Heart left ventricle (tissue), 13 donors: Measurements from ENCODE around the gene SSPN.

Experiments
- POLR2A ChIP-seq, 2 donors: fragments of 450-650 bp; IDR thresholded peaks; one replicate each; pipeline ENCODE4 v1.6.1; 2017; ENCODE audit warnings: antibody characterized with exemption in 2 of 2, mild to moderate bottlenecking in 2 of 2, moderate library complexity in 2 of 2
- TF ChIP-seq, protein P1 (sequence below), 12 donors: fragments of 200-600 bp; sonication (generic) in 4 of 12; IDR thresholded peaks; one replicate each; pipeline versions ENCODE4 v1.5.0 to v1.8.0; 2018 to 2022; ENCODE audit warnings: antibody characterized with exemption in 12 of 12, mild to moderate bottlenecking in 5 of 12
- donor health status: ischemic (EF 13 %, LVEDD 7.1; RV severe dilation, severe dysfunction).
- donor health status: DM: no; HTN: yes; CAD: no.
- donor health status: DM: no; HTN: no; CAD: no.
- donor health status: ischemic (EF 25% LVEDD 6.9; RV normal size, moderate dysfunction).
- donor health status: ischemic (EF 25% LVEDD 5.7; RV mildly dilated, moderate dysfunction).
- donor health status: ischemic (EF 35%, LVEDD 5.7; RV mildly dilated, moderate dysfunction).
- donor health status: nonischemic (EF 11% LVEDD 7.7; RV severe dilation, severe dysfunction).
- donor health status: DM: yes; HTN: yes; CAD: no.
- donor health status: PGD.
- donor health status: ischemic (EF 29% LVEDD 5.4; RV normal size, mild dysfunction).
- donor health status: nonischemic (EF 23%, LVEDD 6.1; RV moderate dilation, normal function).

GRCh38 chr12:26239122-26239851 lies 43.9 kb downstream of the SSPN start:
- TF ChIP-seq, protein P1, sequence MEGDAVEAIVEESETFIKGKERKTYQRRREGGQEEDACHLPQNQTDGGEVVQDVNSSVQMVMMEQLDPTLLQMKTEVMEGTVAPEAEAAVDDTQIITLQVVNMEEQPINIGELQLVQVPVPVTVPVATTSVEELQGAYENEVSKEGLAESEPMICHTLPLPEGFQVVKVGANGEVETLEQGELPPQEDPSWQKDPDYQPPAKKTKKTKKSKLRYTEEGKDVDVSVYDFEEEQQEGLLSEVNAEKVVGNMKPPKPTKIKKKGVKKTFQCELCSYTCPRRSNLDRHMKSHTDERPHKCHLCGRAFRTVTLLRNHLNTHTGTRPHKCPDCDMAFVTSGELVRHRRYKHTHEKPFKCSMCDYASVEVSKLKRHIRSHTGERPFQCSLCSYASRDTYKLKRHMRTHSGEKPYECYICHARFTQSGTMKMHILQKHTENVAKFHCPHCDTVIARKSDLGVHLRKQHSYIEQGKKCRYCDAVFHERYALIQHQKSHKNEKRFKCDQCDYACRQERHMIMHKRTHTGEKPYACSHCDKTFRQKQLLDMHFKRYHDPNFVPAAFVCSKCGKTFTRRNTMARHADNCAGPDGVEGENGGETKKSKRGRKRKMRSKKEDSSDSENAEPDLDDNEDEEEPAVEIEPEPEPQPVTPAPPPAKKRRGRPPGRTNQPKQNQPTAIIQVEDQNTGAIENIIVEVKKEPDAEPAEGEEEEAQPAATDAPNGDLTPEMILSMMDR (IDR thresholded peaks at IDR 0.05) = no peak
- no peak for TF ChIP-seq POLR2A (IDR thresholded peaks at IDR 0.05)
